Testis (tissue), 3 donors: ENCODE data around the gene ATP11A. TPM values are rescaled to one million over a fixed set of nuclear protein-coding genes. Genes with fewer than 3 reads are reported as not detected.

Source experiments
- DNase-seq: peaks from one replicate; pipeline ENCODE4 v3.0.0-alpha.2; 2019
- H3K27ac ChIP-seq, 2 donors: fragments of 200-600 bp; sonication (generic); one replicate each; pipeline ENCODE4 v1.5.1; 2019
- H3K27me3 ChIP-seq: fragments of 200-600 bp; sonication (generic); one replicate; pipeline ENCODE4 v1.5.1; 2019
- H3K36me3 ChIP-seq: fragments of 200-600 bp; sonication (generic); one replicate; pipeline ENCODE4 v1.5.1; 2017; ENCODE audit warnings: low read depth; ENCODE audit errors: missing control alignments
- H3K4me1 ChIP-seq: fragments of 200-600 bp; sonication (generic); one replicate; pipeline ENCODE4 v1.5.1; 2019
- H3K4me3 ChIP-seq, 2 donors: fragments of 200-600 bp; sonication (generic); one replicate each; pipeline ENCODE4 v1.5.1; 2017 to 2019
- H3K9me3 ChIP-seq: fragments of 200-600 bp; sonication (generic); one replicate; pipeline ENCODE4 v1.5.1; 2017
- POLR2A ChIP-seq: fragments of 450-650 bp; IDR thresholded peaks from one replicate; pipeline ENCODE4 v1.6.1; 2017; ENCODE audit warnings: antibody characterized with exemption, mild to moderate bottlenecking, moderate library complexity
- WGBS, 2 donors: methylation state at CpG; one replicate each; pipeline ENCODE4 v1.1.5; 2018; 5-methylcytosine and 5-hydroxymethylcytosine counted together
- intact Hi-C: fragments of 100-400 bp; cut with DNase I; formaldehyde crosslinking; loops from one replicate; pipeline ENCODE4 v1.15.1; 2023; ENCODE audit warnings: low total_unique reads
- polyA plus RNA-seq: library from polyadenylated mRNA; stranded (reverse); fragments of 350-450 nt; fragmentation: Illumina TruSeq; extraction: RNeasy Lipid Tissue Mini Kit (QIAGEN cat#74804); gene quantifications from one replicate; pipeline ENCODE4 v1.2.3, GENCODE V29; 2014; ENCODE audit warnings: low read depth, low replicate concordance; ENCODE audit not compliant: insufficient read depth
- total RNA-seq, 2 donors: library from RNA; depleted of rRNA; stranded (reverse); fragments of >200 nt; gene quantifications; one replicate each; pipeline ENCODE4 v1.2.3, GENCODE V29; 2016
- TF ChIP-seq, protein P1 (sequence below), 3 experiments: fragments of 450-650 bp in 2 of 3; fragments of 200-600 bp in 1 of 3; sonication (generic) in 1 of 3; IDR thresholded peaks; one replicate each; pipeline ENCODE4 v1.5.1; 2016 to 2019; ENCODE audit warnings: antibody characterized with exemption in 3 of 3, mild to moderate bottlenecking in 2 of 3, moderate library complexity in 1 of 3

ATP11A gene
- total and polyA plus RNA-seq, 3 donors from 2014 or later, result 34.4 to 122 (median 112) TPM

DNA sequence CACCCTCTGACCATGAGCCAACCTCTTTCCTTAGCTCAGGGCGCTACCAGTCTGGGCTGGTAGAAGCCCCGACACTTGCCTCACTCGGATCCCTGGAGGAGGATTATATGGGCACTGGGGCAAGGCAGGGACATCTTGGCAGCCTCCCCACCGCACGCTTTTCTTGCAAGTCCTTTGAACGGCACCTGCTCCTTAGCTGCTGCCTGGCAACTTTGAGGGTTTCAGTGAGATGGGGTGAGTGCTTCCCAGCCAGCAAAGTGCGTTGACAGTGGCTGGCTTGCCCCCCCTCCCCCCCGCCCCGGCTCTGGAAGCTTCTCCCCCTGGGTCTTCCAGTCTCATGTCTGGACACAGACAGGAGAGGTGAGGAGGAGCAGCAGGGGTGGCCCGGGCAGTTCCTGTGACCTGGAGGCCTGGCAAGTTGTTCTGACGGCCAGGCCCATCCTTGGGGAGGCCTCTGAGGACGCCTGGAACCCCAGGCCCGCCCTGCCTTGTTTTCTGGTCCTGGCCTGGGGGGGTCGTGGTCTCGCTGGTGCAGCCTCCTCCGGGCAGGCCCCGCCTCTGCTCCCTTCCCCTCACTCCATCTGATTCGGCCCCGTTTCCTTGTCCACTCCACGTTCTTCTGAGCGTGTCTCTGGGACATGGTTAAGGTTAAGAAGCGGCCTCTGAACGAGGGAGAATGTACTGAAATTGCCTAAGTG lies 75.2 kb downstream of the ATP11A start:
- Histone ChIP-seq H3K36me3 (no peaks in the 10 kb centered on the region), H3K4me3 (no peak overlapping the region), H3K27ac (no peak overlapping the region), H3K4me1 (peaks cover 14% of the 10 kb centered on the region), H3K27me3 (no peaks in the 10 kb centered on the region), H3K9me3 (no peaks in the 10 kb centered on the region)
- intact Hi-C loops, result no loop called here
- DNase-seq, result no peak
- 92 to 96% methylated on average over 14 to 23 of the region's 23 CpGs for WGBS, 2 donors
- TF ChIP-seq POLR2A, result no peak
- TF ChIP-seq, protein P1, sequence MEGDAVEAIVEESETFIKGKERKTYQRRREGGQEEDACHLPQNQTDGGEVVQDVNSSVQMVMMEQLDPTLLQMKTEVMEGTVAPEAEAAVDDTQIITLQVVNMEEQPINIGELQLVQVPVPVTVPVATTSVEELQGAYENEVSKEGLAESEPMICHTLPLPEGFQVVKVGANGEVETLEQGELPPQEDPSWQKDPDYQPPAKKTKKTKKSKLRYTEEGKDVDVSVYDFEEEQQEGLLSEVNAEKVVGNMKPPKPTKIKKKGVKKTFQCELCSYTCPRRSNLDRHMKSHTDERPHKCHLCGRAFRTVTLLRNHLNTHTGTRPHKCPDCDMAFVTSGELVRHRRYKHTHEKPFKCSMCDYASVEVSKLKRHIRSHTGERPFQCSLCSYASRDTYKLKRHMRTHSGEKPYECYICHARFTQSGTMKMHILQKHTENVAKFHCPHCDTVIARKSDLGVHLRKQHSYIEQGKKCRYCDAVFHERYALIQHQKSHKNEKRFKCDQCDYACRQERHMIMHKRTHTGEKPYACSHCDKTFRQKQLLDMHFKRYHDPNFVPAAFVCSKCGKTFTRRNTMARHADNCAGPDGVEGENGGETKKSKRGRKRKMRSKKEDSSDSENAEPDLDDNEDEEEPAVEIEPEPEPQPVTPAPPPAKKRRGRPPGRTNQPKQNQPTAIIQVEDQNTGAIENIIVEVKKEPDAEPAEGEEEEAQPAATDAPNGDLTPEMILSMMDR (IDR thresholded peaks at IDR 0.05), result no peak

DNA sequence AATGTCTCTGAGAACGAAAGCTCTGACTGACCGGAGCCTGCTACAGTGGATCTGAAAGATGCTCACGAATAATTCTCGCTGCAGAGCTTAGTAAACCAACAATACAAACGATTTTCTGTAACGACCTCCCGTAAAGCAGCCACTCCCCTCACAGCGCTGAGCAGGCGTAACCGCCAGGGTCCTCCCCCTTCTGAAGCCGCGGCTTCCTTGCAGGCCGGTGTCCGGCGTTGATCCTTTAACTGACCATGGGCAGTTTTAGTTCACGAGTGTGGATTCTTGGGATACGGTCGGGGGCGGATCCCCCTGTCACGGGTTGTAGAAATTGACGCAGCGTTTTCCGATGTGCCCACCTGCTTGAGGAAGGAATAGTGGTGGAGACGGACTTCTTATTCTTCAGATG lies 75.9 kb downstream of the ATP11A start:
- no peak for DNase-seq
- no peaks in the 10 kb centered on the region for H3K36me3 ChIP-seq
- no peak overlapping the region for H3K27ac ChIP-seq
- no peaks in the 10 kb centered on the region for H3K27me3 ChIP-seq
- intact Hi-C loops, result no loop called here
- no peak for TF ChIP-seq POLR2A
- TF ChIP-seq, protein P1 (IDR thresholded peaks at IDR 0.05), result no peak
- H3K4me1 ChIP-seq, result peaks cover 14% of the 10 kb centered on the region
- no peak overlapping the region for H3K4me3 ChIP-seq
- no peaks in the 10 kb centered on the region for H3K9me3 ChIP-seq
- WGBS, 2 donors, result 89 to 92% methylated on average over 24 of the region's 24 CpGs

DNA sequence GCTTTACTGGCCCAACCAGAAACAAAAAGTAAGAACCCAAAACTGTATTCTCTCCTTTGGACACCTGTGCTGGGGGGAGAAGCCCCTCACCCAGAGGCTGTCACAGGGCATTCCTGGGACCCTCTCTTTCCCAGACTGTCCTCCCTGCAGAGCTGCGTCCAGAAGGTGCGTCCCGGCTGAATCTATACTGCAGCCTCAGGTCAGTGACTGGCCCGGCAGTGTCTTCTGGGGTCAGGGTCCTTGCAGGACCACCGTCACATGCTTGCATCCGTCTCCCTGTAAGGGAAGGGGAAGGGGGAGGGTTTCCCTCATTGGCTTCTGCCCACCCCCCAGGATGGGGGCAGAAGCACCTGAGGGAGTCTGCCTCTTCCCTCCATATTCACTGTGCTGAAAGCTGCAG lies 76.5 kb downstream of the ATP11A start:
- Histone ChIP-seq H3K27me3 (no peaks in the 10 kb centered on the region), H3K9me3 (no peaks in the 10 kb centered on the region), H3K4me1 (peaks cover 14% of the 10 kb centered on the region), H3K36me3 (no peaks in the 10 kb centered on the region), H3K27ac (no peak overlapping the region), H3K4me3 (no peak overlapping the region)
- WGBS, 2 donors, result 87 to 96% methylated on average over 6 of the region's 6 CpGs
- intact Hi-C loops, result no loop called here
- no peak for DNase-seq
- TF ChIP-seq POLR2A, result no peak
- TF ChIP-seq, protein P1 (IDR thresholded peaks at IDR 0.05), result no peak

DNA sequence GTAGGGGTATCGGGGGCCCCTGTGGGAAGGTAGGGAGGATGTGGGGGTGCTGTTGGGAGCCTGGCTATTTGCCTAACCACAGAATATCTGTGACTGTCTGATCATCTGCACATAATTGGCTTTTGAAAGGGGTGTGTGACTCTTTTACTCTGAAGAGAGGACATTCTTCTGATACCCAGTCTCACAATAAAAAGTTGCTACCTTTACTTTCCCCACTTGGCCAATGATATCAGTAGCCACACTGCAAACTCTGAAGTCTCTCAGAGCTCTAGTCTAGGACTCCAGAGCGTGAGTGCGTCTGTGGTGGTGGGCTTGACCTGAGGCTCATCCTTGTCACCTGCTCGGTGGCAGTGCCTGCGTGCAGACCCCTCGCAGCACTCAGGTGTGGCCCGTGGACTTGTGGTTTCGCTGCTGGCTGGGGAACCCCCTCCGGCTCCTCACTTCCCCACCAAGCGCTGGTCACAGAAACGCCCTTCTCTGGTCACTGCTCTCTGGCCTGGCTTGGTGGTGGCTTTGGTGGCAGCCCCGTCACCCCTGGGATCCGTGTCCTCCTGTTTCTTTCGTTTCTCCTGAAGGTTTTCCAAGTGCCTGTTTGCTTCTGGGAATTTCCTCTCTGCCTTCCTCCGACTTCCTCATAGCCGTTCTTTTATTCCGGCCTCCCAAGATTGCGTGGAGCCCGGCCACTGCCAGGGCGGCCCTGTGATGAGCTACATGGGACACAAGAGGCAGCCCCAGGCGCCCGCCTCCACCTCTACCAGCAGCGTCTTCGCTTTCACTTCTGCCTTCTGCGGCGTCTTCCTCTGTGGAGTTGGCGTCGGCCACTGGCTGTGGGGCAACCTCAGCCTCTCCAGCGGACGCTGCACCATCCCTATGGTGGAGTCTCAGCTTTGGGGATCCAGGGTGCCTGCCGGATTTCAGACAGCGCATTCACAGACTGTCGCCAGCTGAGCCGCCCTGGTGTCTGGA lies 78.0 kb downstream of the ATP11A start:
- 91 to 95% methylated on average over 26 to 34 of the region's 34 CpGs for WGBS, 2 donors
- intact Hi-C loops, result no loop called here
- H3K9me3 ChIP-seq, result no peaks in the 10 kb centered on the region
- peaks cover 7% of the 10 kb centered on the region for H3K4me1 ChIP-seq
- H3K27ac ChIP-seq, result no peak overlapping the region
- no peaks in the 10 kb centered on the region for H3K27me3 ChIP-seq
- H3K36me3 ChIP-seq, result no peaks in the 10 kb centered on the region
- no peak overlapping the region for H3K4me3 ChIP-seq
- TF ChIP-seq, protein P1 (IDR thresholded peaks at IDR 0.05), result no peak
- TF ChIP-seq POLR2A, result no peak
- no peak for DNase-seq
